SIG-M5 treated with dmso at 0.1 percent for 504 hours (cell line): ENCODE data around the gene CP.
A peak's percentile ranks its signal among the peaks of the same experiment; 100 is the strongest.

Experiments used
- DNase-seq: peaks from one replicate; lab custom pipeline; 2025; ENCODE audit not compliant: unreplicated experiment; lab: John Stamatoyannopoulos, UW

CP gene

DNA sequence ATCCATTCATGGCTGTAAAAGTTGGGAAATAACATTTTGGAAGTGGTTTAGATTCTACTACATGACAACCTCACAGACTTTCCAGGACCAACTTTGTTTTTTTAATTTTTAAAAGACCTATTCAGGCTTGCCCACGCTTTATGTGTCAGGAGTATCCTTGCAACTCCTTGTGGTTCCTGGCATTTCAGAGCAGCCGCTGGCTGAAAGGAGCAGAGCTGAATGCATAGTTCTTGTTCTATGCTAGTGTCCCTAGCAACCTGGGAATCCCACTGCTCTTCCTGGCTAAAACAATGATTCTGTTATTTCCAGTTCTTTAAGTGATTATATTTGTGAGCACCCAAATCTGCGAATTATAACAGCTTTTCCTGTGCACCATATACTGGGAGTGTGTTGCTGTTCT lies 34.9 kb downstream of the CP start:
- DNase-seq = no peak

DNA sequence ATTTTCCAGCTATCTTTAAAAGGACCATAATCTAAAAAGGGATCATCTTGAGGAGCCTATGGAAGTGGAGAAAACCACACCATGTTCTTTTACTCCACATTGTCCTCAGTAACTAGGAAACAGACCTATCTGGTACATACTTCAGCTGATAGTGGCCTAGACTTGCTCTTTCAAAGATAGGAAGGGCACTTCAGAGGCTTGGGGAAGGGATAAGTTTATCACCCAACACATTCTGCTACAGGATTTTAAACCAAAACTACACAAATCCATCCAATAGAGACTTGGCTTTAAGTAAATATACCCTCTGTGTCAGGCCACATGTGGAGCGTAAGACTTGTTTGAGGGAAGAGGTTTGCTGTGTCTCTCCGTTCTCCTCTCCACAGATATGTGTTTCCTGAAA lies 35.4 kb downstream of the CP start:
- DNase-seq = no peak

DNA sequence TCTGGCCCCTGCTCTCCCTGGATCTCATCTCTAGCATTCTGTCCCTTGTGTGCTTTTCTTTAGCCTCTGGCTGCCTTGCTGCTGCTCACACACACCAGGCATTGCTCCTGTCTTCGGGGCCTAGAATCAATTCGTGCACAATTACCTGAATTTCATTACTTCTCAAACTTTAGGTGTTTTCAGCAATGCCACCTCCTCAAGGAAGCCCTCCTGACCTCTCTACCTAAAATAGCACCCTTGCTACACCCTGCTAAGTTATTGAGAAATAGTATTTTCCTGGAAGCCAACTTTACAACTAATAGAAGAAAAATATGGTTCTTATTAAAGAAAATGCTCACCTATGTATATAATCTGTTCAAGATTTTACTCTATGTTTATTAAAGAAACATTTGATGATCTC lies 40.4 kb downstream of the CP start:
- DNase-seq = no peak

DNA sequence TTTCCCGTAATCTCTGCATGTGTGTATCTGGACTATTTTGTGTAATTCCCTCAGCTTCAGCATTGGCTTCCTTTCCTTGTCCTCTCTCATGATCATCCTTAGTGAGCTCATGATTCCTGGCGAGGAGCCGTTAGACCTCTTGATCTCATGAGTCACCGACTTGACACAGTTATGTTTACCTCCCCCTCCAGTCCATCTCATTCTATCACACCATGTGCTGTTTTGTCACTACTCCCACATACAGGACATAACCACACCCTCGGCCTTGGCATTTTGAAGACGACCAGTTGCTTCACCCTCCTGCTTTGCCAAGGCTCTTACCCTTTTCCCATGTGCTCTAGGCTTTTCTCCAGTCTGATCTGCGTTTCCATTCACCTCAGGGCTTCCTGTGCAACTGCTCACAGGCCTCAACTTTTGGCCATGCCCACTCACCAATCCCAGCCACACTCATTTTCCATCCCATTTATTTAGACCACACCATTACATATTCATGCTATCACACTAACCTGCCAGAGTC lies 41.5 kb downstream of the CP start:
- DNase-seq = peak; percentile 48

DNA sequence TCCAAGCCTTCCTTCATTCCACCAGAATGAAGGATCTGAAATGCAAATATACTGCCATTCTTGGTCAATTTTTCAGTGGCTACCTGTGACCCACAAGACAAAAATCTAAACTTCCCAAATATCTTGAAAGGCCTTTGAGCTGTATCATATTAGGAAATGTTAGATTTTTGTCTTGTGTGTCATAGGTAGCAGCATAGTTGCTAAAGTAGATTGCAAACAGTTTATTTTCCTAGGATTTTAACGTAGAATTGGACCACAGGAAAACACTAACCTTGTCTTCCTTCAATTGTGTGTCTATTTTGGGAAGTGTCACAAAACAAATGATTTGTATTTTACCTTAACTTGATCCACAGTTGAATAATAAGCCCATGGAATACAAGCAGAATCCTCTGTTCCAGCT lies 42.4 kb downstream of the CP start:
- no peak for DNase-seq

DNA sequence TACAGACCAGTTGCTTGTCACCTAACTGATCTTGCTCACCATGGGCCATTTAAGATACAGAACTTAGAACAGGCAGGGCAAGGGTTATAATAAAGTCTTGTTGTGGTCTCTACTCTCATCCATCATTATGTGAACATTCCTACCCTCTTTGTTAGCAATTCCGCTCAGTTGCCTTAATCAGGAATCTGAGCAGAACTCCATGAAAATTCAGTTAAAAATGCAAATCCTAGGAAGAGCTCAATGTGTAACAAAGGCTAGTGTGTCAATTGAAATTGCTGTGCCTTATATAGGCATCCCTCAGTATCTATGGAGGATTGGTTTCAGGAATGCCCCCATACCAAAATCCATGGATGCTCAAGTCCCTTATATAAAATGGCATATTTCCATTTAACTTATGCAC lies 44.5 kb downstream of the CP start:
- no peak for DNase-seq

DNA sequence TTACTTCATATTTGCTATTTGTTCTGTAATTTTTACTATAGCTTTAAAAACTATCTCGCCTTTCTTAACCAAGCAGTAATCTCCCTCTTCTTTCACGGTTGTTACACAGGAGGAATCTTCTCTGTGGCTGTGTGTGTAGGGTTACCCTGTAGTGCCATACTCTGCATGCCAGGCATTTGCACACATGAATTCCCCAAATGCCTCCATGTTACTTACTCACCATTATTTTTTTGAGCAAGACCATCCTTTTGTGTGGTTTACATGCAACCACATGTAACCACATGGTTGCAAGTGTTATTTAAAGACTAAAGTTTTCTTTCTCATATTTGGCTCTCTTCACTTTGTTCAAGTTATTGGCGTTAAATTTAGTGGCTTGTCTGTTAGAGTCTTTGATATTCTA lies 46.7 kb downstream of the CP start:
- DNase-seq = no peak

DNA sequence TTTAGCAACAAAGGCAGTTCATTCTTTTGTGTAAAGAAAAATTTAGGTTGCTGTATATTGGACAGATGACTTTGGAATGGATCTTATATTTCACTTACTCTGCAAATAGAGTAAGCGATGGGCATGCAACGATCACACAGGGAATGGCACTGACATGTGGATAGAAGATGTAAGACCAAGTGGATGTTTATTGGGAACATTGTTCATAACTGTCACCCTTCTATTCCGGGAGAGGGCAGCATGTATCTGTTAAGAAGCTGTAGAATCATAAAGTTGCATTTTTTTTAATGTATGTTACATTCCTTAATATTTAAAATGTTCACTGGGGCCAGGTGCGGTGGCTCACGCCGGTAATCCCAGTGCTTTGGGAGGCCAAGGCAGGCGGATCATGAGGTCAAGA lies 51.0 kb downstream of the CP start:
- DNase-seq = no peak

DNA sequence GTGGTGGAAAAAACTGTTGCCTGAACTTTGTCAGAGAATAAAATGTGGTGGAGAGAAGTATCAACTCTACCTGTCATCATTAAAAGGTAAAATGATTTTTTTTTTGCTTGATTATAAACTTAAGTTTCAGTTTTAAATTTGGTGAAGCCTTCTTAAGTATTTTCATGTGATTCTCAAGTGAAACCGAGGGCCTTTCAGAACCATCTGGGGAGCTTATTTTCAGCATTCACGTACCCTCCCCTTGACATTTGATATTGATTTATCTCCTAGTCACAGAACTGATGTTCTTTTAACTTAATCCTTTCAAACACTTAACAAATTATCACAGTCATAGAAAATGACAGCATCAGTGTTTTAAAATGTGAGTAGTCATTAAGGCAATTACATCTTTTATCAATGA lies 53.7 kb downstream of the CP start:
- no peak for DNase-seq

DNA sequence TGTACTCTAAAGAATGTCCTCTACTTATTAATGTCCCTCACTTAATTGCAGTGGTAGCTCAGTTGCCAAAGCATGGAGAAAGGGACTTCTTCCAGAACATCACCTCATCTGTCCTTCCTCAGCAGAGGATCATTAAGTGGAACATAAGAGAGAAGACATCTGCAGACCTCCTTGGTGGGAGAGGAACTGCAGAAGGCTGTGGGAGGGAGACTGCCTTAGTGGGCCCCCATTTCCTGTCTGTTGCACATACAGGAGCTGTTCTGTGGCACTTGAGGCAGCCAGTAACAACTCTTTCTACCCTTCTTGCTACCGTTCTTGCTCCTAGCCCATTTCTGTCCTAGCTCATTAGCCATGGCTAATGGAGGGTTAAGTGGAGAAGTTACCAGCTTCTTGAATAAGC lies 58.6 kb downstream of the CP start:
- DNase-seq = peak; percentile 26

DNA sequence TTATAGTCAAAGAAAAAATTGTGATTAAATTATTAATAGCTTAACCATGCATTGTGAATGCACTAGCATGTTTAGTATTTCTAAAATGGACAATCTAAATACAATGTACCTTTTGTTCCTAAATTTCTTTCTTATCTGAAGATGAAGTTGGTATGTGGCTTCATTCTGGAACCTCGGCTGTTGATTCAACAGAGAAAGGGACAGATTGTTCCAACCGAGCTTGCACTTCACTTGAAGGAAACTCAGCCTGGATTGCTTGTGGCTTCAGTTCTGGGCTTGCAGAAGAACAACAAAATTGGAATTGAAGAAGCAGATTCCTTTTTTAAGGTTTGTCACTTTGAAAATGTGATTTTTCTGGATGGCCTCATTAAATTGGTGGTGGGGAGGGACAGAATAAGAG lies 59.6 kb downstream of the CP start:
- no peak for DNase-seq

DNA sequence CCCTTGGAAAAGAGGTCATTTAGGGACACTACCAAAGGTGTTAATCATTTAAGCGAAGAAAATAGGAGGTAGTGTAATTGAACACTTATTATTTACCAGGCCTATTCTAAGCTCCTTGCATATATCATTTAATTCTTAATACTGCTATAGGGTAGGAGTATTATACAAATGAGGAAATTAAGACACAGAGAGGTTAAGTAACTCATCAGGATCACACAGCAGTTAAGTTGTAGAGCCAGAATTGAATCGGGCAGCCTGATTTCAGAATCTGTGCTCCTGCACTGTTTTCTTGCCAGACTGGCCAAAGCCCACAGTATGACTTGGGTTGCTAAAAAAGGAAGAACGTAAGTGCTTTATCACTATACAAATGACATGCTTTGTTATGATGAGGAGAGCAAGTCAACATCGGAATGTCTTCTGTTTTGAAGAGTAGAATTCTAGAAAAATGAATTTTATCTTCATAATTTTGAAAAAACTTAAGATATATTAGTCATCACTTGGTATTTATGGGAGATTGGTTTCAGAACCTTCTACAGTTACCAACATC lies 60.8 kb downstream of the CP start:
- no peak for DNase-seq

DNA sequence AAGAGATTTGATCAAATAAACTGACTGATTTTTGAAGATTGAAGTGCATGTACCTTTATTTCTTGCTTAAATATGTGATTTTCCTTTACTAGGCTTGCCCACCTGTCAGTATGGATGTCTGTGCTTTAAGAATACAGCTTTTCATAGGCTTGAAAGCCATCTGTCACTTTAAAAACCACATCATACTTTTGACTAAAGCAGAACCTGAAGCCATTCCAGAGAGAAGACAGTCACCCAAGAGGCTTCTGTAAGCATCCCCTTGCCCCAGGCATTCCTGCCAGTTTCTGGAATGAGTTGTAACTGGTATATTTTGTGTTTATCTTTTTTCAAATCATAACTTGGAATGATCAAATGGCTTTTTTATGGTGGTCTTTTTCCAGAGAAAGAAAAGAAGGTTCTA lies 68.2 kb downstream of the CP start:
- DNase-seq = no peak

DNA sequence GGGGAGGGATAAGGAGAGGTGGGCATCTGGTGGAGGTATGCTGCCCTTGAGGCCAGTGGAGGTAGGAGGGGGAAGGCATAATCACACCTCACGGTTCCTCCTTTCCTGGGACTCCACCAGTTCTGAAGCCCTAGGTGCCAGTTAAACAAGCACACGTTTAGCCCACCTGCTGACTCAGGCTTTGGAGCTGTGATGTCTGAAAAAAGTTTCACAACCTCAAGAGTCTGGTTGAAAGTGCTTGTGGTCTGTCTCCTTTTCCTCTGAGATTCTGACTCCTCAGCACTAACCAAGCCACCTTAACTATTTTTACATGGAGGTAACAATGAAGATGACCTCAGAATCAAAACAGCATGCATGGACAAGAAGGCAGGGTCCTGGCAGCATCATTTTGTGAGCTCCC lies 69.2 kb downstream of the CP start:
- no peak for DNase-seq

DNA sequence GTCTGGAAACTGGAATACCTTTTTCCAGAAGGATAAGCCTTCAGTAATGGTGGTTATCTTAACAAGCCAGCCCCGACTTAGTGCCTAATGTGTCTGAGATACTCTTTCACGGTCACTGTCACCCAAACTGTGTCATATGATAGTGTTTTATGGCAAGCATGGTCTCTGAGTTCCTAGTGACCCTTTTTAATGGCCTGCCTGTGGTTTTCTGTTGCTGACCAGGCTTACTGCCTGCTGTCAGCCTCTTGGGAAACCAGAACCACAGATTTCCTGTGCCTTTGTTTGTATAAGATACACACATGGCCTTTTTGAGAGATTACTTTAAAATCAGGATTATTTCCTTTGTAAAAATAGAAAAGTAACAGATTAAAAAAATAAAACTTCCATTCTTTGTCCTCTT lies 69.8 kb downstream of the CP start:
- peak; percentile 17 for DNase-seq

DNA sequence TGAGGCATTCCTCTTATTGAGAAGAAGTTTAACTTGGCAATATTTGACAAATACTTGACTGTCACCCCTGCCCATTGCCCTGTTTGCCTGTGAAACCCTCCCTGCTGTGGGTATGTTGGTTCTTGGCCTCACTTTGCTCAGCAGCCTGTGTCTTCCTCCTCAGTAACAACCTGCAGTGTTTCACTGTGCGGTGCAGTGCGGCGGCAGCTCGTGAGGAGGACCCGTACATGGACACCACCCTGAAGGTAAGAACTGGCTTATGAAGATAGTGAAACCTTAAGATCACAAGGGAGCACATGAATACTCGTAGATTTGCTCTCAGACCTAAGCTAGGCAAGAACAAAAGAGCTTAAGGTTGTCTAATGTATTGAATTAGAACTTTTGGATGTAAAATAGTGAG lies 71.2 kb downstream of the CP start:
- no peak for DNase-seq

DNA sequence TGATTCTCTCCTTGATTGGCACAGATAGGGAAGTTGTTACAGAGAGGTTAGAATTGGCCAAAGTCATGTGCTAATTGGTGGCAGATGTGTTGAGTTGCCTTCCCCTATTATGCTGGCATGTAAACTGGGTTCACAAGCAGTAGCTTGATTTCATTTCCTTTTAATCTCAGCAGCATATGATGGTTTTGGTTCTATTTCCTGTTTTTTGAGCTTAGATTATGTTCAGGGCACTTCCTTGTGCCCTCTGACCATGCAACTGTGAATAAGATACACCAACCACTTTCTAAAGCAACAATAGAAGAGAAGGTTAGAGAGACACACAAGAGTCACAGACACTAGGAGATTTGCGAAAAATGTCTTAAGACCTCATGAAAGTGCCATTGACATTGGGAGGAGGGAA lies 75.7 kb downstream of the CP start:
- DNase-seq = peak; percentile 87

DNA sequence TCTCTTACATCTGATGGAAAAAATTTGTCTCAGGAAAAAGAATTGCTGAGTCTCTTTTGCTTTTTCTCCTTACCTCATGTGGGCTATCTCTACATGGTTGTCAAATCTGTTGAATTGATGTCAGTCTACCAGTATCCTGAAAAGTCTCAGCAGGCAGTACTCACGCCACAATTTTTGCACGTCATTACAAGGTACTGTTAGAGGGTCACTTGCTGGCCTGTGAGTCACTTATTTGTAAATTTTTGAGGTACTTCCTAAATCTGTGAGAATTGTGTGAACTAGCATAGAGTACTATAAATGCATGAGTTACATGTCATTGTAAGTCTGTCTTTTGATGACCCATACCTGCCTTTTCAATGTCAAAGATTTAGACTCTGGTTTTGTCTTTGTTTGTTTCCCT lies 76.3 kb downstream of the CP start:
- no peak for DNase-seq

DNA sequence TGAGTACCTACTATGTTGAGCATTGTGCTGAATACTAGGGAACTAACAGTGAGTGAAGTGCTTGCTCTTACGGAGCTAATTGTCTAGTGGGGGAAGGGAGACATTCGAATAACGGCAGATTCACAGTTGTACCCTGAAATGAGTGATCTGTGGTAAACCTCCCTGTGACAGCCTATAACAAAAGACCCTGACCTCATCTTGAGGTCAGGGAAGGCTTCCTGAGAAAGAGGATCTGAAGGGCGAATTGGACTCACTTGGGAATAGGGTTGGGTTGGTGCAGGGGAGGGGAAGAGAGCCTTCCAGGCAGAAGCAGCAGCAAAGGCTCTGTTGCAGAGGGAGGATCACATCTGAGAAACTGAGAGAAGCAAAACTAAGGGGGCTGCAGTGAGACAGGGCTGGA lies 78.9 kb downstream of the CP start:
- no peak for DNase-seq

DNA sequence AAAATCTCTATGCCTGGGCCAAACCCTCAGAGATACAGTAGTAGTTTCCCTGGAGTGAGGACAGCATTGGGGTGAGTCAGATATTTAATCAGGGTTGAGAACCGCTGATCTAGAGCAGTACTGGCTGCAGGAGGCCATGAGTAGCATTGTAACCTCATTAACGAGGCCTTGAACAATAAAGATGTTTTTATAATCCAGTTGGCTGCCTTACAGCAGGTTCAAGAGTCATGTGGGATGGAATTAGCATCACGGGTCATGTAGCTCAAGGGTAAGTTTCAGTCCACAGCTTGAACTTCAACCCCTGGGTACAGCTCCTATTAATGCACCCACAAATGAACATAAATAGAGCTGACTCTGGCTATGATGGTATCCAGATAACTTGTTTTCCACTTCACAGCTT lies 87.1 kb downstream of the CP start:
- no peak for DNase-seq

DNA sequence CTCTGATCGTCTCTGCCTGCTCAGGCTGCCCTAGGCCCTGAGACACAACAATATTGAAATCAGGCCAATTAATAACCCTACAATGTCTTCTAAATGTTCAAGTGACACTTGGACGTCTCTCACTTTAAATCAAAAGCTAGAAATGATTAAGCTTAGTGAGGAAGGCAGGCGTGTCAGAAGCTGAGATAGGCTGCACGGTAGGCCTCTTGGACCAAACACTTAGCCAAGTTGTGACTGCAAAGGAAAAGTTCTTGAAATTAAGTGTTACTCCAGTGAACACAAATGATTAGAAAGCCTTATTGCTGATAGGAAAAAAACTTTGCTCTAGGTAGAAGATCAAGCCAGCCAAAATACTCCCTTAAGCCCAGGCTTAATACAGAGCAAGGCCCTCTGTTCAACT lies 90.0 kb downstream of the CP start:
- no peak for DNase-seq

DNA sequence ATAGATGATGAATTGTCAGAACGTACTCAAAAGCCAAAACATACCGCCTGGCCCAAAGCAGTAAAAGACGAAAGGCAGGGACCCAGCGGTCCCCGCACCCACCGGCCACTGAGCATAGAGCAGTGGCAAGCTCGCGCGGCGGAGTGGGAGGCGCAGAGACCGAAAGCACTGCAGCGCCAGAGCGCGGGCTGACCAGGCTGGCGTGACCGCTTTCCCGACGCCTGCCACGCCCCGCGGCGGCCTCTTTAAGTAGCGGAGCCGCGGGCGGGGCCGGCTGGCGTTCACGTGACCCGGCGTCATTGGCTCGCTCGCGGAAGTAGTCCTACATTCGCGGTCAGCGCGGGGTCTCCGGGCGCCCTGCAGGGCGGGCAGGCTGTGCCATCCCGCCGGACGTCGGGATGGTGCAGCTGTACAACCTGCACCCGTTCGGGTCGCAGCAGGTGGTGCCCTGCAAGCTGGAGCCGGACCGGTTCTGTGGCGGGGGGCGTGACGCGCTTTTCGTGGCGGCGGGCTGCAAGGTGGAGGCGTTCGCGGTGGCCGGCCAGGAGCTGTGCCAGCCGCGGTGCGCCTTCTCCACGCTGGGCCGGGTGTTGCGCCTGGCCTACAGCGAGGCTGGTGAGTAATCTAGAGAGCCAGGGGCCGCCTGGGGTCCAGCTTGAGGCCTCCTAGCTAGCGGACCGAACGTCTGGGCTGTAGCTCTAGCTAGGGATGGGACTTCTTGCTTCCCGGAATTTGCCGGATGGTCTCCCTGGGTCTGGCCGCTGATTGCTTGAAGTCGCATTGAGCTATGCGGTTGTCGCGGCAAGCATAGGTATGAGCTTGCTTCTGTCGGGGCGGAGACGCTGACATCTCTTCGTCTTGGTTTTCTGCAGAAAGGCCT lies 92.1 kb downstream of the CP start, which contains the start of gene HPS3:
TSS of gene HPS3 (plus strand) at position 313 of the 880 bp plus-strand sequence. CDS start at position 399, 86 bp downstream.
- DNase-seq = peak; percentile 88

DNA sequence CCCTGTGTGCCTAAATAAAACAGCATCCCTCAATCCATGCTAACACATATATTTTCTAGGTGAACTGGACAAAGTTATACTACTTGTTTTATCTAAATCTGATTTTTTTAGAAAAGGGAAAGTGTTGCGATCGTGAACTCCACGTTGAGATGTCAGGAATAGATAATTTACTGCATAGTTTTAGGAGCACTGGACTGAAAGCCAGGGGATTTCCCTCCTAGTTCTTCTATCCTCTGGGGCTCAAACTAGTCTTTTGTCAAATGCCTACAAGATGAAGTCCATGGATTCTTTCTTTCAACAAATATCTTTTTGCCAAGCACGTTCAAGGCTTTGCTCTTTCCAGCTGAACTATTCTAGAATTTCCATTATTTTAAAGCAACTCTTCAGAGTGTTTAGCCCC lies 92.8 kb downstream of the CP start:
- DNase-seq = no peak
